Purkinje cell (primary cell): ENCODE results near the gene CKMT1B. TPM values are rescaled to one million over a fixed set of nuclear protein-coding genes. Genes with fewer than 3 reads are reported as not detected.

ENCODE experiments used
- polyA plus RNA-seq: library from polyadenylated mRNA; unstranded; fragments of >200 nt; fragmentation: Nextera tagmentation; gene quantifications from 2 replicates; pipeline ENCODE4 v1.2.1, GENCODE V29; 2014

CKMT1B gene
- polyA plus RNA-seq: 73.4 and 92.8 TPM in 2 replicates

GRCh38 chr15:43593328-43594190, at the start of gene CKMT1B:
CKMT1B (plus strand) TSS chr15:43594027; CDS start chr15:43594219, 192 bp downstream.

GRCh38 chr15:43589778-43590466, 3.9 kb upstream of the CKMT1B start, which contains the start of gene PPIP5K1:
PPIP5K1 (minus strand) TSS chr15:43590208; CDS start chr15:43584504, 5,704 bp downstream.

GRCh38 chr15:43618700-43619099, 24.9 kb downstream of the CKMT1B start, which contains the start of gene STRC:
STRC (minus strand) TSS chr15:43618800; CDS start chr15:43618722, 78 bp downstream.

Other genes with a start within 250 kb of the CKMT1B start
- 2.5 and 2.6 TPM in 2 replicates for gene ZSCAN29, start 223.0 kb upstream of the CKMT1B start, polyA plus RNA-seq
- gene TUBGCP4, start 222.9 kb upstream of the CKMT1B start, polyA plus RNA-seq: 22.4 and 24.3 TPM in 2 replicates
- 18.8 and 30.5 TPM in 2 replicates for gene TP53BP1, start 100.9 kb upstream of the CKMT1B start, polyA plus RNA-seq
- gene MAP1A, start 76.4 kb upstream of the CKMT1B start, polyA plus RNA-seq: 27.2 and 34.5 TPM in 2 replicates
- gene PPIP5K1, start 3.8 kb upstream of the CKMT1B start, polyA plus RNA-seq: 6.4 and 6.9 TPM in 2 replicates
- gene STRC, start 24.8 kb downstream of the CKMT1B start, polyA plus RNA-seq: 0.69 and 1.5 TPM in 2 replicates
- 8.9 and 13.0 TPM in 2 replicates for gene CATSPER2, start 54.8 kb downstream of the CKMT1B start, polyA plus RNA-seq
- 53.6 and 81.7 TPM in 2 replicates for gene CKMT1A, start 99.8 kb downstream of the CKMT1B start, polyA plus RNA-seq
- gene PDIA3, start 152.4 kb downstream of the CKMT1B start, polyA plus RNA-seq: 153 and 226 TPM in 2 replicates
- gene ELL3, start 182.9 kb downstream of the CKMT1B start, polyA plus RNA-seq: not detected in 2 replicates
- gene SERF2, start 198.3 kb downstream of the CKMT1B start, polyA plus RNA-seq: 1,942 and 2,090 TPM in 2 replicates
- gene SERINC4, start 206.2 kb downstream of the CKMT1B start, polyA plus RNA-seq: not detected in 2 replicates
- 13.9 and 21.5 TPM in 2 replicates for gene HYPK, start 206.6 kb downstream of the CKMT1B start, polyA plus RNA-seq
- 18.5 and 20.9 TPM in 2 replicates for gene MFAP1, start 230.7 kb downstream of the CKMT1B start, polyA plus RNA-seq
- 0.15 TPM in 1 of 2 replicates, not detected in the other for gene WDR76, start 233.0 kb downstream of the CKMT1B start, polyA plus RNA-seq